ENCODE data around the gene NACA2. TPM values are rescaled to one million over a fixed set of nuclear protein-coding genes. Genes with fewer than 3 reads are reported as not detected.

The NACA2 gene
- total RNA-seq, 1 experiment from 2014 or later, result not detected

DNA sequence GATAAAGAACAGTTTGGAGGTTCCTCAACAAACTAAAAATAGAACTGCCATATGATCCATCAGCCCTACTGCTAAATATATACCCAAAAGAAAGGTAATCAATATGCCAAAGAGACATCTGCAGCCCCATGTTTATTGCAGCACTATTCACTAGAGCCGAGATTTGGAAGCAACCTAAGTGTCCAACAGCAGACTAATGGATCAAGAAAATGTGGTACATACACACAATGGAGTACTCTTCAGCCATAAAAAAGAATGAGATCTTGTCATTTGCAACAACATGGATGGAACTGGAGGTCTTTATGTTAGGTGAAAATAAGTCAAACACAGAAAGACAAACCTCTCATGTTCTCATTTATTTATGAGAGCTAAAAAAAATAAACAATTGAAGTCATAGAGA lies 48.8 kb upstream of the NACA2 start:
- no peaks in the 10 kb centered on the region for H3K36me3 ChIP-seq (ENCODE audit: control insufficient read depth in 1 of 2, insufficient read depth in 2 of 2, low read length in 2 of 2)
- H3K4me1 ChIP-seq (ENCODE audit: control insufficient read depth in 1 of 2, insufficient read depth in 2 of 2, low read length in 2 of 2), result no peaks in the 10 kb centered on the region
- ChIA-PET POLR2A (no interaction called here), RAD21 (ENCODE audit: low non-redundant PET in 1 of 2, low total read pairs in 2 of 2, uncharacterized antibody in 2 of 2, unreplicated experiment in 2 of 2) (no interaction called here), CTCF (interaction anchor here (2.0 kb wide), 1 partner anchor 470 kb away, joined by 6 read pairs; no protein-coding TSS in a partner anchor)
- H3K9ac ChIP-seq (ENCODE audit: low read length), result no peak overlapping the region
- TF ChIP-seq FOSL1 (IDR thresholded peaks at IDR 0.05; ENCODE audit: low read depth) (no peak), CEBPB (IDR thresholded peaks at IDR 0.05; ENCODE audit: low read depth) (no peak), SIN3A (IDR thresholded peaks at IDR 0.05; ENCODE audit: low read depth) (no peak), EZH2 (IDR thresholded peaks at IDR 0.05) (no peak), RAD21 (IDR thresholded peaks at IDR 0.05; ENCODE audit: low read depth) (no peak), JUND (IDR thresholded peaks at IDR 0.05) (no peak)
- TF ChIP-seq, protein P1, sequence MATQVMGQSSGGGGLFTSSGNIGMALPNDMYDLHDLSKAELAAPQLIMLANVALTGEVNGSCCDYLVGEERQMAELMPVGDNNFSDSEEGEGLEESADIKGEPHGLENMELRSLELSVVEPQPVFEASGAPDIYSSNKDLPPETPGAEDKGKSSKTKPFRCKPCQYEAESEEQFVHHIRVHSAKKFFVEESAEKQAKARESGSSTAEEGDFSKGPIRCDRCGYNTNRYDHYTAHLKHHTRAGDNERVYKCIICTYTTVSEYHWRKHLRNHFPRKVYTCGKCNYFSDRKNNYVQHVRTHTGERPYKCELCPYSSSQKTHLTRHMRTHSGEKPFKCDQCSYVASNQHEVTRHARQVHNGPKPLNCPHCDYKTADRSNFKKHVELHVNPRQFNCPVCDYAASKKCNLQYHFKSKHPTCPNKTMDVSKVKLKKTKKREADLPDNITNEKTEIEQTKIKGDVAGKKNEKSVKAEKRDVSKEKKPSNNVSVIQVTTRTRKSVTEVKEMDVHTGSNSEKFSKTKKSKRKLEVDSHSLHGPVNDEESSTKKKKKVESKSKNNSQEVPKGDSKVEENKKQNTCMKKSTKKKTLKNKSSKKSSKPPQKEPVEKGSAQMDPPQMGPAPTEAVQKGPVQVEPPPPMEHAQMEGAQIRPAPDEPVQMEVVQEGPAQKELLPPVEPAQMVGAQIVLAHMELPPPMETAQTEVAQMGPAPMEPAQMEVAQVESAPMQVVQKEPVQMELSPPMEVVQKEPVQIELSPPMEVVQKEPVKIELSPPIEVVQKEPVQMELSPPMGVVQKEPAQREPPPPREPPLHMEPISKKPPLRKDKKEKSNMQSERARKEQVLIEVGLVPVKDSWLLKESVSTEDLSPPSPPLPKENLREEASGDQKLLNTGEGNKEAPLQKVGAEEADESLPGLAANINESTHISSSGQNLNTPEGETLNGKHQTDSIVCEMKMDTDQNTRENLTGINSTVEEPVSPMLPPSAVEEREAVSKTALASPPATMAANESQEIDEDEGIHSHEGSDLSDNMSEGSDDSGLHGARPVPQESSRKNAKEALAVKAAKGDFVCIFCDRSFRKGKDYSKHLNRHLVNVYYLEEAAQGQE (IDR thresholded peaks at IDR 0.05; ENCODE audit: low read depth), result no peak
- TF ChIP-seq, protein P2, sequence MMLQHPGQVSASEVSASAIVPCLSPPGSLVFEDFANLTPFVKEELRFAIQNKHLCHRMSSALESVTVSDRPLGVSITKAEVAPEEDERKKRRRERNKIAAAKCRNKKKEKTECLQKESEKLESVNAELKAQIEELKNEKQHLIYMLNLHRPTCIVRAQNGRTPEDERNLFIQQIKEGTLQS (IDR thresholded peaks at IDR 0.05), result no peak
- TF ChIP-seq, protein P3, sequence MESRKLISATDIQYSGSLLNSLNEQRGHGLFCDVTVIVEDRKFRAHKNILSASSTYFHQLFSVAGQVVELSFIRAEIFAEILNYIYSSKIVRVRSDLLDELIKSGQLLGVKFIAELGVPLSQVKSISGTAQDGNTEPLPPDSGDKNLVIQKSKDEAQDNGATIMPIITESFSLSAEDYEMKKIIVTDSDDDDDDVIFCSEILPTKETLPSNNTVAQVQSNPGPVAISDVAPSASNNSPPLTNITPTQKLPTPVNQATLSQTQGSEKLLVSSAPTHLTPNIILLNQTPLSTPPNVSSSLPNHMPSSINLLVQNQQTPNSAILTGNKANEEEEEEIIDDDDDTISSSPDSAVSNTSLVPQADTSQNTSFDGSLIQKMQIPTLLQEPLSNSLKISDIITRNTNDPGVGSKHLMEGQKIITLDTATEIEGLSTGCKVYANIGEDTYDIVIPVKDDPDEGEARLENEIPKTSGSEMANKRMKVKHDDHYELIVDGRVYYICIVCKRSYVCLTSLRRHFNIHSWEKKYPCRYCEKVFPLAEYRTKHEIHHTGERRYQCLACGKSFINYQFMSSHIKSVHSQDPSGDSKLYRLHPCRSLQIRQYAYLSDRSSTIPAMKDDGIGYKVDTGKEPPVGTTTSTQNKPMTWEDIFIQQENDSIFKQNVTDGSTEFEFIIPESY (IDR thresholded peaks at IDR 0.05; ENCODE audit: extremely low read depth, insufficient replicate concordance, low read length), result no peak
- ATAC-seq (no peak), DNase-seq (ENCODE audit: low read depth, low spot score) (no peak)
- no peaks in the 10 kb centered on the region for H3K9me2 ChIP-seq (ENCODE audit: insufficient read depth)
- H2AFZ ChIP-seq (ENCODE audit: low read depth, low read length, poor library complexity, severe bottlenecking), result no peak overlapping the region
- no peaks in the 10 kb centered on the region for H3K27me3 ChIP-seq (ENCODE audit: insufficient read depth, low read length)
- no peaks in the 10 kb centered on the region for H3K79me2 ChIP-seq (ENCODE audit: insufficient read depth, low read length)
- intact Hi-C loops (cut with micrococcal nuclease), result loop anchor here (5.0 to 10.0 kb wide), 2 partner anchors 427 to 585 kb away; partner anchors contain the start of gene MED13
- no TSS peak for BruUV-seq (replicated peaks)
- H3K27ac ChIP-seq (ENCODE audit: low read depth, low read length), result no peak overlapping the region
- H3K4me2 ChIP-seq (ENCODE audit: low read length), result no peak overlapping the region
- H3K4me3 ChIP-seq (replicated peaks in 1 of 2; ENCODE audit: low read depth in 1 of 2, low read length in 2 of 2), result no peak overlapping the region
- H4K20me1 ChIP-seq (ENCODE audit: insufficient read depth), result no peaks in the 10 kb centered on the region
- H3K9me3 ChIP-seq (ENCODE audit: control insufficient read depth in 1 of 2, insufficient read depth in 1 of 2, low read depth in 1 of 2, low read length in 2 of 2), result 0 out of 4 replicates have a peak, but pooled peaks cover 0 to 3% of the 10 kb centered on the region in 2 experiments
